D721Med (cell line): ENCODE measurements around the gene MTFR2.

Experiments
- DNase-seq: peaks from one replicate; pipeline ENCODE4 v3.0.0; 2011; ENCODE audit warnings: low spot score; ENCODE audit not compliant: insufficient read length
- FAIRE-seq: peaks from 2 replicates; lab custom pipeline; 2011; peaks lifted over from hg19 to GRCh38; lab: Jason Lieb, UNC
- CTCF ChIP-seq: IDR thresholded peaks from 2 replicates; pipeline ENCODE4 v1.5.1; 2012; ENCODE audit warnings: mild to moderate bottlenecking, control low read depth; ENCODE audit not compliant: insufficient read depth; ENCODE audit errors: missing control alignments

Gene MTFR2

DNA sequence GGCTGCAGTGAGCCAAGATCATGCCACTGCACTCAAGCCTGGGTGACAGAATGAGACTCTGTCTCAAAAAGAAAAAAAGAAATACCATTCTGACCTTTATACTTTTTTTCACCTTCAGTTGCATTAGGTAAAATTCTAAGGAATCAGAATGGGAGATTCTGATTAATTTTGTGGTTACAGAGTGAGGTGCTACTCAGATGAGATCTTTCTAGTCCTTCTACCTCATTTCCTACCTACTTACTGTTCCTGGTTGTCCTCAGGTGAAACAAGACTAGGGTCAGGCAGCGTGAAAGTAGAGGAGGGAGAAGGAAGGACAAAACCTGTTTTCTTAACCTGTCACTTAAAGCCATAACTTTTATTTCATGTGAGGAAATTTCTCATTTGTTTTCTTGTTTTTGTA lies 63.7 kb downstream of the MTFR2 start:
- DNase-seq (no peak), FAIRE-seq (no peak)
- no peak for TF ChIP-seq CTCF

GRCh38 chr6:136184738-136185137 lies 65.4 kb downstream of the MTFR2 start:
- no peak for DNase-seq
- no peak for TF ChIP-seq CTCF
- FAIRE-seq = no peak

DNA sequence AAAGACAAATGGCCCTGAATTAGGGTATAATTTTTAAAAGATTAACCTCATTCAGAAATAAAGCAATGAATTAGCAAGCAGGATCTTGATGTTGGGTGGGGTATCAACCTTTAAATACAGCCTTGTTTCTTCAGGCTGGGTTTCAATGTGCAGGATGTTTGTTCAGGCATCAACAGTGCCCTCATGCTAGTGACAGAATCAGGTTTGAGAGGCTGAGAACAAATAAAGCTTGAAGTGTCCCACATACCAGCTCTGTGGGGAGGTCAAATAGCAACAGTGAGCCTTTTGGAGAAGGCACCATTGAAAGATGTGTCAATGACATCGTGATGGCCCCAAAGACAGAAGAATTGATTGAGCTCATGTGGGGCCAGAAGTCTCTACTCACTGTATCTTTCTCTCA lies 68.2 kb downstream of the MTFR2 start:
- FAIRE-seq (no peak), DNase-seq (no peak)
- no peak for TF ChIP-seq CTCF

GRCh38 chr6:136181512-136181833 lies 68.6 kb downstream of the MTFR2 start:
- no peak for TF ChIP-seq CTCF
- DNase-seq (no peak), FAIRE-seq (no peak)
